GM19395 (cell line): ENCODE measurements around the gene MPHOSPH10.
A peak's percentile ranks its signal among the peaks of the same experiment; 100 is the strongest.
"Not testable (repeated sequence)": the region's sequence is repeated elsewhere in the genome, so short reads cannot be mapped to it uniquely, and the experiment has no call there.

Experiments
- ATAC-seq: cut with Tn5 transposase; IDR thresholded peaks from one replicate; pipeline ENCODE4 v1.9.1; 2021; ENCODE audit warnings: mild to moderate bottlenecking, moderate library complexity; ENCODE audit not compliant: unreplicated experiment

MPHOSPH10 gene

DNA sequence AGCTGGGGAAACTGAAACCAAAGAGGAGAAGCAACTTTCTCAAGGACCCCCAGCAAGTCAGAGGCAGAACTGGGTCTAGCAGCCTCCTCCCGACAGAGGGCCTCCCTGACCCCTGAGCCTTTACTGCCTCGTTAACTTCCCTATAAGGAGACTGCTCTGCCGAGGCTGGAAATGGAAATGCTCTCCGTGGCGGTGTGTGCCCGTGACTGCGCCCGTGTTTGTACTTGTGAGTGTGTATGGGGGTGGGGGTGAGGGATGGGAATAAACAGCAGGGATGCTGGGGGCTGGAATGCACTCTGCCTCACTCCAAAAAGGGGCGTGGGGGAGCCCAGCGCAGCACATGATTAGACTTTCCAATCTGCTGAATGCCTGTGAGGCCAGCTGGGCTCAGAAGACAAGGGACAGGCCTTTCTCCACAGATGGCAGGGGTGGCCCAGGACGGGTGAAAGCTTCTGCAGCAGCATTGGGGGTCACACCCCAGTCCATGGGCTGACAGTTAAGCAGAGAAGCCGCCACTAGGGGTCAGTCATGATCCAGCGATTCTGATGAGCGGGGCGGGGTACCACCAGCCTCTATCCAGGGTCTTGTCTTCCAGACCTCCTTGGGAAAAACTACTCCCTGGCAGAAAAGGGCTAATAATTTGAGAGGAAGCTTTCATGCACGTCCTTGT lies 26.8 kb downstream of the MPHOSPH10 start:
- peak; percentile 62 for ATAC-seq

DNA sequence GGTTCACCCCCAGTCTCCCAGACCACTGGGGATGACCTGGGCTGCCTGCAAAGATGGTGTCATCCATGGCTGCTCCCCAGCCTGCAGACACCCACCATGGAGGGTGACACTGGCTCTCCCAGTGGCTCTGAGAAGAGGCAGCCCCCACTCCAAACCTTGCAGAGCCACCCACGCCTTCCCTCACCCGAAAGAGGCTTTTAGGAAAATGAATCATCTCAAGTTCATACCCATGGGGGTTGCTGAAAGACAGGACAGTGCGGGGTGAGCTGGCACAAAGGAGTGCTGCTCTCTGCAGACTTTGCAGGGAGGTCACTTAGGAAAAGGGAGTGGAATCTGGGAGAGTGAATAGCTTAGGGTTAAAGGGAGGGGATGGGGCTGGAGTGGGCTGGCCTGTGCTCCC lies 36.4 kb downstream of the MPHOSPH10 start:
- ATAC-seq: no peak

DNA sequence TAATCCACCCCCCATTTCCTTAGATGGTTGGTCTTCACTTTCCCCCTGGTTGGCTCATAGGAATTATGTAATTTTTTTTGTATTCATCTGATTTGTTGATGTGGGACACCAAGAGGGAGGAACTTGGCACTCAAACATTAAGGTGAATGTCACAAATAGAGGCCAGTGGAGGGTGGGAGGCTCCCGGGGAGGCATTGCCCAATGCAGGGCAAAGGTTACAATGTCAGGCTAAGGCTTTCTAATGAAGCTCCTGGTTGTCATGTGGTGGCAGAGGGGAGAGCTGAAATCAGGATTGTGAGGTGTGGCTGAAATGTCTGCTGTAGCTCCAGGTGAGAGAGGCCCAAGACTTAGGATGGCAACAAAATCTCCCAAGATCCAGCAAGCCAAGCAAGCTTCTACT lies 42.7 kb downstream of the MPHOSPH10 start:
- no peak for ATAC-seq

DNA sequence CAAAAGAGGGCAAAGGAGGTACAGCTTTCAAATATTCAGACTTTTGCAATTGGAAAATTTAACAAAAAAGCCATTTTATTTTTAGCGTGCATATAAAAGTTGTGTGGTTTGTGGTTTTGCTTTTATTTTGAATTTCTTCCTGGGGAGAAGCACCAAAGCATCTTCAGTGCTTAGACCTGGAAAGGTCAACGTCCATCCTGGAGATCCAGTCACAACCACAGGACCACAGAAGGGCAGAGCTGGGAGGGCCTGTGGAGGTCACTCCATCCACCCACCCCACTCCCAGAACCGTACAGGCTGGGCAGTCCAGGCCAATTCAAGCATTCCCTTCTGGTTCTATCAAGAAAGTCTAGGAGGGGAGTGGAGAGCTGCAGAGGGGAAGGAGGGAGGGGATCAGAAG lies 43.8 kb downstream of the MPHOSPH10 start:
- ATAC-seq: no peak

DNA sequence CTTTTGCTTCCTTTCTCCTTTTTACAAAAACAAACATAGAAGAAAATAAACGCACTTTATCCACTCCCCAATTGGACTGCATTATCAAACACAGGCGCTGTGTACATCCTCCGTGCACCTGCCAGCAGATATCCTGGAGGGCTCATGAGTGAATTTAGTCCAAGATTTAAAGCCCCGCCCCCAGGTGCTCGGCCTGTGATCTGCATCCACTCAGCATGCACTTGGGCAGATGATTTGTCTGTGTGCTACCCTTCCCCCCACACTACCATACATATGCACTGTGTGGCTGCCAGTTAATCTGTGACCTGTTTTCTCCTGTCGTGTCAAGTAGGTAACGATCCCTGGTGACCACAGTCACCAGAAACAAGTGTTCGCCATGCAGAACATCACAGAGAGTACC lies 48.4 kb downstream of the MPHOSPH10 start:
- not testable (repeated sequence) for ATAC-seq

DNA sequence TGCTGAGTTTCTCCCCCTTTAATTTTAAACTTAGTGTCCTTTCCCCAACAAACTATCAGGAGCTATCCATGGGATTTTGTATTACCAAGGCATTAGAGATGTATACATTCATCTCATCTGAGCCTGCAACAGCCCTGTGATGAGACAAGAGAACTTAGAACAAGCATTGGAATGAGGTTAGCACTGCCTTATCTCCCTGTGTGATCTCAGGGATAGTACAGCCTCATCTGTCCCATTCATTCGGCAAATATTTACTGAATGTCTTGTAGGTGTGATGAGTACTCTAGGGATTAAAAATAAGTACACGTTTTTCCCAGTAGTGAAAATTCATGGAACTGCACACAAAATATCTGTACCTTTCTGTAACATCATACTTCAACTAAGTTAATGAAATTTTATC lies 50.9 kb downstream of the MPHOSPH10 start:
- no peak for ATAC-seq

DNA sequence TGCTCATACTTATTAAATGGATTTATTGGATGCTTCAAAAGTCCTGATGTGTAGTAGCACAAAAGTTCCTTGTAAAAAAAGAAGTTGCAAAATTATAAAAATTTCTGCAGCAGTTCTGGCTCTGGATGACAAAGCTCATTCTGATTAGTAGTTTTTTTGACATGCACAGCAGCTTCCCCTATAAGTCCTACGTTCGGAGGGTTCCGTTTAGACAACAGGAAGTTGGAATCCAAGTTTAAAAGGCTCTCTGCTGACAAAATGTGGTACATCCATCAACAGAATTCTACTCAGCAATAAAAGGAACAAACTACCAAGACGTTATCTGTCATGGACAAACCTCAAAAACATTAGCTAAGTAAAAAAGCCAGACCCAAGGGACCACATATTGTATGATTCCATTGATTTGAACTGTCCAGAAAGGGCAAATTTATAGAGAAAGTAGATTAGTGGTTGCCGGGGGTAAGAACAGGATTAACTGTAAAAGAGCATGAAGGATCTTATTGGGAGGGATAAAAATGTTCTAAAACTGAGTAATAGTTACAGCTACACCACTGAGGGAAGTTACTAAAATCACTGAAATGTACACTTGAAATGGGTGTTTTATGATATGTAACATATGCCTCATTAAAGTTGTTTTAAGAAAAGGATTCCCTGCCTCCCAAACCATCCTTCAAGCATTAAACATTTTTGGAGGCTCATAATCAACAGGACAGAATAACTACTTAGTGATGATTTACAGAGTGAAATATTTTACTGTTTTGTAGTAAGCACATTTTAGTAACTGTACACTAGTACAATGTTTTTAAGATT lies 53.1 kb downstream of the MPHOSPH10 start:
- ATAC-seq: not testable (repeated sequence)

DNA sequence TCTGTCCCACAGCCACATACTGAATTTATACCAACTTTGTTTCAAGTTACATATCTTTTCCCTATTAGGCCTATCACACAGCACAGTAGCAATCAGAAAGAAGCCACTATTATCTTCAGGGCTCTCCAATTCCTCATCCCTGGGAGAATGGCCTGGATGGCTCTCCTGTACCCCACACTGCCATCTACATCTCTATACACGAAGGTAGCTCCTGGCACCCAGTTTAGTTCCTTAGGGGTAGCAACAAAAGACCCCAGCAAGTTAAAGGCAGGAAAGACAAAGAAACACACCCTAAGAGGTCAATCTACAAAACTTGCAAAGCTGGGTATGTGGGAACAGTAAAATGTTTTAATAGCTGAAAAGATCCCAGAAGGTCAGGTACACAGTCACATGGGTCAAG lies 56.5 kb downstream of the MPHOSPH10 start:
- no peak for ATAC-seq

DNA sequence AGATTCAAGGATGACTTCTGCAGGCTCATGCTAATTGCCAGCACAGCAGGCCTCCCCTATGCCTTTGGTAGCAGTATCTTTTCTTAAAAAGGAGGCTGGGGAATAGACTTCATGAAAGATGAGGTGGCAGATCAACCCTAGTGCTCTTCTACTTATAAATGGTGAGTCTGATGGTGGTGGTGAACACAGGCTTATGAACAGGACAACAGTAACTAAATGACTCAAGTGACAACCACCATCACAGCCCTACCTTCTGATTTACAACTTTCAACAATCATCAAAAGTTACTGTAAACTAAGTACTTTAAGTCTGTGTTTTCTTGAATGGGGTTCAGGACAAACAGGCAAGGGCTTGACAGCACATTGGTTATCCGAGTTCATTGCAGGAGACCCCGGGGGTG lies 57.2 kb downstream of the MPHOSPH10 start:
- no peak for ATAC-seq

DNA sequence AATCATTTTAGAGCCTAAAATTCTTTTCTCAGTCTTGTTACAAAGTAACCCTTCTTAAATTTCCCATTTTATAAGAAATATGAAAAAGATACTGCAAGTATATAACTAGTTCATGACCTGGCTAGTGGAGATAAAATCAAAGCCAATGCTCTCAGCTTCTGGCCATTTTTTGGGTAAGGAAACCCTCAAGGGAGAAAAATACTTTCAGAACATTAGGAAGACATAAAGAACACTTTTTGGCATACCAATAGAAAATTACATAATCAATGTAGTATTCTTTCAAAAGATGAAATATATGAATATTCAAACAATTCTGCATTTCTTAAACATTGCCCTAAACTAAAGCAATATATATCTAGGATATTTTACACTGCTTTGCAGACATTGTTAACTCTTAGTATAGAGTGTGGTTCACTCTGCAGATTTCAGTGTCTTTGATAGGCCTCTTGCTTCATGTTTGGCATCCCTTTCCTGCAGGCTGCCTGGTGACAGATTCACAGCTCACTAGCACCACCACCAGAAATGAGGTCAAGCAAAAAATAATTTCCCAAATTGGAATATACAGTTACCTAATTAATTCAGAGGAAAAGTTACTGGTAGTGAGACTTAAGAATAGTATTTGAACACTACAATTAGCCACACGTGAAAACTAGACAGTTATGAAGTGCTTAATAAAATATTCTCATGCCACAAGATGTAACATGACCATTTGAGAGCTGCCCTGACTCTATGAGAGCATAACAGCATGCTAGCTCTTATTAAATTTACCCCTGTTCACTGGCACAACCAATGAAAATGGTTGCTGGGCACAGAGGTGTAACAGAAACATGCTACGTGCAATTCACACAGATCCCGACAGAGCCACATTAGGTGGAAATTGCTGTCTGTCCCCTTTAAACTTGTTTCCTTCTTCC lies 60.5 kb downstream of the MPHOSPH10 start:
- no peak for ATAC-seq

DNA sequence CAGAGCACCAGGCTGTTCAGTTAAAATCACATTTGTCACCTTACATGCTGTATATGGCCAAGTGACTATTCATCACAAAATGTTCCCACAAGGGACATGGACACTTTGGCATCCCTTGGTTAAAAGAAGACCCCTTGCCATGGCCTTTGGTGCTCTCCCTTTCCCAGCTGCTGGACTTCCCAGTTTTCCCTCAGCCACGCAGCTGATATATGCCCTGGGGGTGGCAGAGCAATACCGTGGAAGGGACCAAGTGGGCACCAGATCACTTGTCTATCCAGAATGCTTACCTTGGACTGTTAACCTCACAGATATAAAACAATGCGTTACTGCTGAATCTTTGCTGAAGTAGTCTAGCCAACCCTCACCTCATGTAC lies 61.1 kb downstream of the MPHOSPH10 start:
- ATAC-seq: no peak
